GM12878 (cell line): ENCODE measurements around the gene EPB41L2.

ENCODE experiments used
- BCL3 ChIP-seq: IDR thresholded peaks from 2 replicates; pipeline ENCODE4 v1.6.1; 2011; ENCODE audit warnings: borderline replicate concordance, low read depth, mild to moderate bottlenecking, moderate library complexity, low read length; ENCODE audit not compliant: insufficient read depth, poor library complexity, severe bottlenecking
- CTCF ChIP-seq, 3 experiments: IDR thresholded peaks in 2 of 3; conservative IDR thresholded peaks in 1 of 3; 2 replicates each; pipeline ENCODE4 v1.5.1; 2011; ENCODE audit warnings: low read depth in 3 of 3, low read length in 3 of 3, mild to moderate bottlenecking in 3 of 3, control low read depth in 2 of 3, moderate library complexity in 2 of 3, inconsistent platforms in 1 of 3, mixed read lengths in 1 of 3; ENCODE audit not compliant: control insufficient read depth in 2 of 3, insufficient read depth in 1 of 3; ENCODE audit errors: extremely low read depth in 1 of 3
- ELK1 ChIP-seq: IDR thresholded peaks from 2 replicates; pipeline ENCODE4 v1.6.1; 2012; ENCODE audit warnings: low read depth, low read length, improper control_type of control experiment
- GABPA ChIP-seq: IDR thresholded peaks from 2 replicates; pipeline ENCODE4 v1.6.1; 2014; ENCODE audit warnings: antibody characterized with exemption, low read depth, mild to moderate bottlenecking, inconsistent platforms
- HDGF ChIP-seq: fragments of 450-650 bp; IDR thresholded peaks from 2 replicates; pipeline ENCODE4 v1.6.1; 2016; ENCODE audit warnings: antibody characterized with exemption
- MYC ChIP-seq: IDR thresholded peaks from 2 replicates; pipeline ENCODE4 v1.6.1; 2011; ENCODE audit warnings: mild to moderate bottlenecking, low read length, moderate library complexity, inconsistent platforms; ENCODE audit not compliant: insufficient read depth, insufficient replicate concordance, insufficient read length, severe bottlenecking
- POLR2AphosphoS2 ChIP-seq: IDR thresholded peaks from 2 replicates; pipeline ENCODE4 v1.6.1; 2011; ENCODE audit warnings: low read depth, mild to moderate bottlenecking, low read length, improper control_type of control experiment, moderate library complexity
- POLR2AphosphoS5 ChIP-seq: IDR thresholded peaks from 2 replicates; pipeline ENCODE4 v1.6.1; 2011; ENCODE audit warnings: mild to moderate bottlenecking, low read length, inconsistent platforms
- RBBP5 ChIP-seq: fragments of 200-600 bp; sonication (generic); conservative IDR thresholded peaks from 2 replicates; pipeline ENCODE4 v1.6.1; 2016
- SIX5 ChIP-seq: IDR thresholded peaks from 2 replicates; pipeline ENCODE4 v1.6.1; 2011; ENCODE audit warnings: mild to moderate bottlenecking, low read depth, low read length, moderate library complexity; ENCODE audit not compliant: severe bottlenecking
- SUZ12 ChIP-seq: fragments of 200-600 bp; sonication (generic); IDR thresholded peaks from one replicate; pipeline ENCODE4 v1.6.1; 2018; ENCODE audit warnings: antibody characterized with exemption, mild to moderate bottlenecking; ENCODE audit not compliant: unreplicated experiment
- ZNF24 ChIP-seq: fragments of 450-650 bp; IDR thresholded peaks from 2 replicates; pipeline ENCODE4 v1.6.1; 2017; ENCODE audit warnings: antibody characterized with exemption, mild to moderate bottlenecking

GRCh38 chr6:130973521-130974277, 89.3 kb downstream of the EPB41L2 start:
- no peak for TF ChIP-seq CTCF (IDR thresholded peaks at IDR 0.05 in 2 of 3, conservative IDR thresholded peaks at IDR 0.05 in 1 of 3; ENCODE audit: control insufficient read depth in 2 of 3, extremely low read depth in 1 of 3, insufficient read depth in 1 of 3, low read depth in 3 of 3, low read length in 3 of 3)
- TF ChIP-seq RBBP5: no peak
- no peak for TF ChIP-seq GABPA
- TF ChIP-seq HDGF: no peak
- no peak for TF ChIP-seq SUZ12
- no peak for TF ChIP-seq POLR2AphosphoS5
- TF ChIP-seq BCL3: no peak
- TF ChIP-seq SIX5: no peak
- no peak for TF ChIP-seq ZNF24
- TF ChIP-seq ELK1: no peak
- TF ChIP-seq MYC: no peak
- TF ChIP-seq POLR2AphosphoS2: no peak
